ENCODE results near the gene TBC1D5. TPM values are rescaled to one million over a fixed set of nuclear protein-coding genes. Genes with fewer than 3 reads are reported as not detected.

Gene TBC1D5
- total RNA-seq, 1 donor, result 145 TPM

GRCh38 chr3:17187589-17188184 lies 554.7 kb downstream of the TBC1D5 start:
- DNase-seq (ENCODE audit: low read depth), result no peak
- H3K4me3 ChIP-seq (ENCODE audit: low read depth, low read length), result no peak overlapping the region
- TF ChIP-seq, protein P1, sequence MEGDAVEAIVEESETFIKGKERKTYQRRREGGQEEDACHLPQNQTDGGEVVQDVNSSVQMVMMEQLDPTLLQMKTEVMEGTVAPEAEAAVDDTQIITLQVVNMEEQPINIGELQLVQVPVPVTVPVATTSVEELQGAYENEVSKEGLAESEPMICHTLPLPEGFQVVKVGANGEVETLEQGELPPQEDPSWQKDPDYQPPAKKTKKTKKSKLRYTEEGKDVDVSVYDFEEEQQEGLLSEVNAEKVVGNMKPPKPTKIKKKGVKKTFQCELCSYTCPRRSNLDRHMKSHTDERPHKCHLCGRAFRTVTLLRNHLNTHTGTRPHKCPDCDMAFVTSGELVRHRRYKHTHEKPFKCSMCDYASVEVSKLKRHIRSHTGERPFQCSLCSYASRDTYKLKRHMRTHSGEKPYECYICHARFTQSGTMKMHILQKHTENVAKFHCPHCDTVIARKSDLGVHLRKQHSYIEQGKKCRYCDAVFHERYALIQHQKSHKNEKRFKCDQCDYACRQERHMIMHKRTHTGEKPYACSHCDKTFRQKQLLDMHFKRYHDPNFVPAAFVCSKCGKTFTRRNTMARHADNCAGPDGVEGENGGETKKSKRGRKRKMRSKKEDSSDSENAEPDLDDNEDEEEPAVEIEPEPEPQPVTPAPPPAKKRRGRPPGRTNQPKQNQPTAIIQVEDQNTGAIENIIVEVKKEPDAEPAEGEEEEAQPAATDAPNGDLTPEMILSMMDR (IDR thresholded peaks at IDR 0.05; ENCODE audit: insufficient read depth, low read length), result no peak

DNA sequence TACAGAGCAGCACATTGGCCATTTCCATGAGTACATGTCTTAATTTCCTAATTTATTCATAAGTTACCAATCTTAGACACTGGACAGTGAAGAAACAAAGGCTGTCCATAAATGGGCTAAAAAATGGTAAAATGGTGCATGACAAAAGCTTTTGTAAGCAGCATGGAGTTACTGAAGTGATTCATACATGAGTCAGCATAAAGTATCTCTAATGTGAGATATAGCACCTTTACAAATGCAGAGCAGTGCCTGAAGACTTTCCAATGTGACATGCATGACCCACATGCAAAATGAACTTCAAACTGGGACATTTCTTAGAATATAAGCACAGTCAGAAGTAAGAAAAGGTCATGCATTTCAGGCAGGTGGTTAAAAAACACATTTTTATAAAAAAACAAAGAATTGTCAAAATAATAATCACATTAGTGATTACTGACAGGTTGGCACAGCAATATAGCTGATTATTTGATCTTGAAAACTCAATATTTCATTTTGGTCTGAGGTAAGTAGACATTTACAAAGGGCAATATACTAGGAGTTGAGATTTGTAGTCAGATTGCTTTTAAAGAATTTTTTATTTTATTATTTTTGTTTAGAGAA lies 558.4 kb downstream of the TBC1D5 start:
- TF ChIP-seq, protein P1 (IDR thresholded peaks at IDR 0.05; ENCODE audit: insufficient read depth, low read length), result no peak
- DNase-seq (ENCODE audit: low read depth), result peak; percentile 71
- H3K4me3 ChIP-seq (ENCODE audit: low read depth, low read length), result no peak overlapping the region

GRCh38 chr3:17182166-17182565 lies 560.3 kb downstream of the TBC1D5 start:
- TF ChIP-seq, protein P1 (IDR thresholded peaks at IDR 0.05; ENCODE audit: insufficient read depth, low read length), result no peak
- no peak for DNase-seq (ENCODE audit: low read depth)
- H3K4me3 ChIP-seq (ENCODE audit: low read depth, low read length), result no peak overlapping the region

GRCh38 chr3:17181413-17181907 lies 561.0 kb downstream of the TBC1D5 start:
- no peak for DNase-seq (ENCODE audit: low read depth)
- TF ChIP-seq, protein P1 (IDR thresholded peaks at IDR 0.05; ENCODE audit: insufficient read depth, low read length), result no peak
- H3K4me3 ChIP-seq (ENCODE audit: low read depth, low read length), result no peak overlapping the region

DNA sequence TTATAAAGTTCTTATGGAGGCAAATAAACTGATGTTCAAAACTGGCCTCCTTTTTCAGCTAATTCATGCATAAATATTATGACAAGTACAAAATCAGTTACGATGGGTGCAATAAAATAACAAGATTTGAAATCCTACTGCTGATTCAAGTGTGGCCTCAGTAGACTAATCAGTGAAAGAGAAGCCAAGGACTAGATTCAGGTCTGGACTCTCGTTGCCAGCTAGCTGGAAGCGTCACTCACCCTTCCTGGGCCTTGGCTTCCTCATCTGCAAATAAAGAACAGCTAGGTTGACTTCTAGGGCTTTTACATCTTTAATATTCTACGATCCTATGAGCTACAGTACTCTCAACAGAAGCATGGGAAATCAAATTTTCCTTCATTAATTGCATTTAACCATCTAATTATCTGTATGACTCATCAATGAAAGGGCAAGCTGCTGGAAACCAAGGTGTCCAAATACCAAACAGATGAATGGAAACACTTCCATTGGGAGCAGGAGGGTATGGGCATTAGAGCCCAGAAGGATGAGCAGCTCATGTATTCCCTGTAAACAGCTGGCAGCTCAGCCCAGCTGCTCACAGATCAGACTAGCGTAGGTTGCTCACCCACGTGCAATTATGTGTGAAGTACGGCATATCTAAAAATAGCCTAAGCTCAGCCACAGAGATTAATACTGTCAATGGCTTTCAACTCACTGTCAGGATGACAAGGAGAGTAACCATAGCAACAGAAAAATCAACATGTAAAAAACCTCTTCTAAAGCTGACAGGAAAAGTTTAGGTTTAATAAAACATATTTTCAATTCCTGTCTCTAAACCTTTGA lies 562.8 kb downstream of the TBC1D5 start:
- no peak overlapping the region for H3K4me3 ChIP-seq (ENCODE audit: low read depth, low read length)
- TF ChIP-seq, protein P1 (IDR thresholded peaks at IDR 0.05; ENCODE audit: insufficient read depth, low read length), result no peak
- peak; percentile 35 for DNase-seq (ENCODE audit: low read depth)

DNA sequence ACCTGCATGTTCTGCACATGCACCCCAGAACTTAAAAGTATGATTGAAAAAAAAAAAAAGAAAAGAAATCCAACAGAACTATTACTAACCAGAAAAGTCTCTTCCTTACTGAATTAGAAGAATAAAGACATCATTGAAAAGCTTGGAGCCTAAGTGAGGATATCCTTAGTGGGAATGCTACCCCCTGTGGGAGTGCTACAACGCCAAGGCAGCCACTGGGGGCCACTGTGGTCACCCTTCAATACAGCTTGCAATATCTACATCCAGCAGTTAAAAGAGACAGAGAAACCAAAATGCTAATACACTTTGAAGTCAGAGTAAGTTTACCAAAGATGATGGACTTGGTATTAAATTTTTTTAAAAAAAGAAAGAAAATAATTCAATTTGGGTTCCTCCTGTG lies 565.7 kb downstream of the TBC1D5 start:
- TF ChIP-seq, protein P1 (IDR thresholded peaks at IDR 0.05; ENCODE audit: insufficient read depth, low read length), result no peak
- no peak overlapping the region for H3K4me3 ChIP-seq (ENCODE audit: low read depth, low read length)
- DNase-seq (ENCODE audit: low read depth), result no peak
